Measurements from ENCODE around the gene DAPK3.

DAPK3 gene

DNA sequence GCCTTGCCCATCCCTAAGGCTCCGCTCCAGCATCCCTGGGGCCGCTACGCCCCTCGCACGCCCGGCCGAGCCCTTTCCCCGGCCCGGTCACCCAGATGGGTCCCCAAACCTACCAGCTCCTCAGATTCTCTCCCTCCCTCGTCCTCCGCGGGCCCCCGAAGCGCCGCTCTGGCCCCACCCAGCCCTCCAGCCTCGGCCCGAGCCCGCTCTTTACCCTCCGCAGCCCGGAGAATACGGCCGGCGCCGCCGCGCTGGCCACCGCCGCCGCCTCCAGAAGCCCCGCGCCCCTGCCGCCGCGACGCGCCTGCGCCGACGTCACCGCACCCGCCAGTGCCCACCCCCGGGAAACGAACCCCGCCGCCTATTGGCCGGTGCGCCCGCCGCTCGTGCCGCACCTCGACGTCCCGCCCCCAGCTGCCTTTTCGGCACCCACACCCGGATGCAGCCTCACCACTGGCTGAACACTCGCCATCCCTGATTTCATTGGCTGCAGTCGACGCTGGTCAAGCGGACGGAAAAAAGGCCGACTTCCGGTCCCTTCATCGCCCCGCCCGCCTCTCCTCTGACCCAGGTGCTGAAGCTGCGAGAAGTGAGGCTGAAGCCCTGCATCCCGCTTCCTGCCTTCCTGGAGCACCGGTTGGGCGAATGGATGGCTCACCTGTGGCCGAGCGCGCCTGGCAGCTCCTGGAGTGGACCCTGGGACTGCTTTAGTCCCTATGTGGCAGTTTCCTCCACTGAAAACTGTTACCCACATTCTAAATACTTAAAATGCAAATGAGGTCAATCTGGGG lies at the start of gene DAPK3:
Gene DAPK3, minus strand, starts transcription at position 292 of the 791 bp plus-strand sequence. CDS start 1,364 bp downstream, outside the sequence.
- Histone ChIP-seq H3K9me3 (ENCODE audit: low read length) (no peaks in the 10 kb centered on the region), H3K9me2 (ENCODE audit: low read depth, low read length) (no peaks in the 10 kb centered on the region), H3K4me2 (ENCODE audit: low read length) (peak within 1 kb of the TSS; percentile 91), H3K36me3 (ENCODE audit: insufficient read depth, low read length) (peaks cover 38% of the 10 kb centered on the region), H3K4me1 (ENCODE audit: insufficient read depth, low read length, severe bottlenecking) (peaks cover 16% of the 10 kb centered on the region), H3K27ac (ENCODE audit: low read depth, low read length, poor library complexity, severe bottlenecking) (peak within 1 kb of the TSS; percentile 76), H3K9ac (ENCODE audit: low read length) (peak within 1 kb of the TSS; percentile 93), H3K79me2 (ENCODE audit: insufficient read depth, low read length) (peaks cover 6% of the 10 kb centered on the region), H2AFZ (ENCODE audit: low read length) (no peak within 1 kb of the TSS), H4K20me1 (ENCODE audit: insufficient read depth, low read length) (no peaks in the 10 kb centered on the region), H3K27me3 (ENCODE audit: insufficient read depth, low read length) (no peaks in the 10 kb centered on the region), H3K4me3 (ENCODE audit: low read depth, low read length, poor library complexity, severe bottlenecking) (peak within 1 kb of the TSS; percentile 91), H3F3A (ENCODE audit: insufficient read depth, low read length) (peaks cover 5% of the 10 kb centered on the region; the same call in 1 of the 2 replicates)
- TF ChIP-seq, protein P1, sequence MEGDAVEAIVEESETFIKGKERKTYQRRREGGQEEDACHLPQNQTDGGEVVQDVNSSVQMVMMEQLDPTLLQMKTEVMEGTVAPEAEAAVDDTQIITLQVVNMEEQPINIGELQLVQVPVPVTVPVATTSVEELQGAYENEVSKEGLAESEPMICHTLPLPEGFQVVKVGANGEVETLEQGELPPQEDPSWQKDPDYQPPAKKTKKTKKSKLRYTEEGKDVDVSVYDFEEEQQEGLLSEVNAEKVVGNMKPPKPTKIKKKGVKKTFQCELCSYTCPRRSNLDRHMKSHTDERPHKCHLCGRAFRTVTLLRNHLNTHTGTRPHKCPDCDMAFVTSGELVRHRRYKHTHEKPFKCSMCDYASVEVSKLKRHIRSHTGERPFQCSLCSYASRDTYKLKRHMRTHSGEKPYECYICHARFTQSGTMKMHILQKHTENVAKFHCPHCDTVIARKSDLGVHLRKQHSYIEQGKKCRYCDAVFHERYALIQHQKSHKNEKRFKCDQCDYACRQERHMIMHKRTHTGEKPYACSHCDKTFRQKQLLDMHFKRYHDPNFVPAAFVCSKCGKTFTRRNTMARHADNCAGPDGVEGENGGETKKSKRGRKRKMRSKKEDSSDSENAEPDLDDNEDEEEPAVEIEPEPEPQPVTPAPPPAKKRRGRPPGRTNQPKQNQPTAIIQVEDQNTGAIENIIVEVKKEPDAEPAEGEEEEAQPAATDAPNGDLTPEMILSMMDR (IDR thresholded peaks at IDR 0.05; ENCODE audit: low read length): no peak
- no peak for TF ChIP-seq EZH2 (IDR thresholded peaks at IDR 0.05; ENCODE audit: borderline replicate concordance, low read length)

DNA sequence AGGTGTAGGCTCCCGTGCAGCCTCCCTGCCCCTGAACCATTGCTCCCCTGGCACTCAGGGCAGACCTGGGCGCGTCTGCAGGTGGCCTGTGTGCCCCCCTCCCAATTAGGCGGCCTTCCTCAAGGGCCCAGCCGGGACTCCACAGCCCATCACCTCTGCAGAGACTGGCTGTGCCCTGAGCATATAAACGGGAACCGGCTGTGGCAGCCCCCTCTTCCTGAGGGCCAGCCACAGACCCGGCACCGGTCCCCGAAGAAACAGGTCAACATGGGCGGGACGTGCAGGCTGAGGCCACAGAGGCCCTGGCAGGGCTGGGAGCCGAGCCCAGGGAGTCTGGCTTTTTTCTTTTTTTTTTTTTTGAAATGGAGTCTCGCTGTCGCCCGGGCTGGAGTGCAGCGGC lies 48.7 kb upstream of the DAPK3 start:
- Histone ChIP-seq H3K4me3 (ENCODE audit: low read depth, low read length, poor library complexity, severe bottlenecking) (no peak overlapping the region), H3K4me2 (ENCODE audit: low read length) (no peak overlapping the region), H3K27me3 (ENCODE audit: insufficient read depth, low read length) (no peaks in the 10 kb centered on the region), H3K79me2 (ENCODE audit: insufficient read depth, low read length) (no peaks in the 10 kb centered on the region), H2AFZ (ENCODE audit: low read length) (no peak overlapping the region), H3F3A (ENCODE audit: insufficient read depth, low read length) (no peaks in the 10 kb centered on the region), H3K27ac (ENCODE audit: low read depth, low read length, poor library complexity, severe bottlenecking) (no peak overlapping the region), H3K36me3 (ENCODE audit: insufficient read depth, low read length) (peaks cover 51% of the 10 kb centered on the region), H3K9me2 (ENCODE audit: low read depth, low read length) (no peaks in the 10 kb centered on the region), H3K9ac (ENCODE audit: low read length) (no peak overlapping the region), H3K9me3 (ENCODE audit: low read length) (0 out of 2 replicates have a peak, but pooled peaks cover 4% of the 10 kb centered on the region), H4K20me1 (ENCODE audit: insufficient read depth, low read length) (no peaks in the 10 kb centered on the region), H3K4me1 (ENCODE audit: insufficient read depth, low read length, severe bottlenecking) (no peaks in the 10 kb centered on the region)
- TF ChIP-seq, protein P1 (IDR thresholded peaks at IDR 0.05; ENCODE audit: low read length): no peak

DNA sequence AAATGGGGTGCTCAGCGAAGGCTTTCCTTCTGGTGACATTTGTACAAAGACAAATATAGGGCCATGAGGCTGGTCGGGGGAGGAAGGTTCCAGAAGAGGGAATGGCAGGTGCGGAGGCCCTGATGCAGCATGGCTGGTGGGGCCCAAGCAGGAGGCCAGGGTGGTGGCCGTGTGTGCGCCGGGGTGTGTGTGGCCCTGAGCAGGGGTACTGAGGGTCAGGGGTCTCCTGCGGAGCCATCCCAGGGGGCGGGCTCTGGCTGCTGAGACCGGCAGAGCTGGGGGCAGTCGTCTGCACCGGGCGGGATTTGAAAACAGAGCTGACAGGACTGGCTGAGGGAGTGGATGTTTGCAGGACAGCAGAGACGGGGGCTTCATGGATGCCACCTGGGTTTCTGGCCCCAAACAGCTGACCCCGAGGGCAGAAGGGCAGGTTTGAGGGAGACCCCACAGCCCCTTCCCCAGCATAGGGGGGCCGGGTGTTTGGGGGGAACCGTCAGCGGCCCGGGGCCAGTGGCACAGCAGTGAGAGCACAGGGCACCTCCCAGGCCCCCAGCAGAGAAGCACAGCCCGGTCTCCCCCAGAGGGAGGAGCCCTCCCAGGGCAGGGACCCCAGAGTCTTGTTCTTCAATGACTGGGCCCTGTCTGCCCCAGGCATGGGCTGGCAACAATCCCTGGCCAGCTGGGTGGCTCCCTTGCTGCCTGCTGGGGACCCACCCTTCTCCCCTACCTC lies 48.0 kb upstream of the DAPK3 start:
- Histone ChIP-seq H3K4me3 (ENCODE audit: low read depth, low read length, poor library complexity, severe bottlenecking) (no peak overlapping the region), H3K4me1 (ENCODE audit: insufficient read depth, low read length, severe bottlenecking) (no peaks in the 10 kb centered on the region), H3F3A (ENCODE audit: insufficient read depth, low read length) (no peaks in the 10 kb centered on the region), H3K79me2 (ENCODE audit: insufficient read depth, low read length) (no peaks in the 10 kb centered on the region), H3K27me3 (ENCODE audit: insufficient read depth, low read length) (no peaks in the 10 kb centered on the region), H3K9me3 (ENCODE audit: low read length) (0 out of 2 replicates have a peak, but pooled peaks cover 4% of the 10 kb centered on the region), H3K27ac (ENCODE audit: low read depth, low read length, poor library complexity, severe bottlenecking) (no peak overlapping the region), H3K36me3 (ENCODE audit: insufficient read depth, low read length) (peaks cover 53% of the 10 kb centered on the region), H3K9ac (ENCODE audit: low read length) (no peak overlapping the region), H2AFZ (ENCODE audit: low read length) (no peak overlapping the region), H3K9me2 (ENCODE audit: low read depth, low read length) (no peaks in the 10 kb centered on the region), H3K4me2 (ENCODE audit: low read length) (no peak overlapping the region), H4K20me1 (ENCODE audit: insufficient read depth, low read length) (no peaks in the 10 kb centered on the region)
- TF ChIP-seq, protein P1 (IDR thresholded peaks at IDR 0.05; ENCODE audit: low read length): no peak
- no peak for TF ChIP-seq EZH2 (IDR thresholded peaks at IDR 0.05; ENCODE audit: borderline replicate concordance, low read length)

Data from OCI-LY1 (cell line).